GM23338 (cell line): Measurements from ENCODE around the gene SNX5. TPM values are rescaled to one million over a fixed set of nuclear protein-coding genes. Genes with fewer than 3 reads are reported as not detected.

Experiments
- ATAC-seq: fragments of 200-7000 bp; cut with Tn5 transposase; 3 replicates; pipeline ENCODE4 v1.9.1; 2020
- DNase-seq: peaks from one replicate; pipeline ENCODE4 v3.0.0-alpha.2; 2015; ENCODE audit warnings: low spot score
- H2AFZ ChIP-seq: fragments of 200-600 bp; sonication (generic); 2 replicates; pipeline ENCODE4 v1.8.0; 2016; ENCODE audit warnings: antibody characterized with exemption, mild to moderate bottlenecking, moderate library complexity
- H3F3A ChIP-seq: fragments of 200-600 bp; sonication (generic); replicated peaks from 2 replicates; pipeline ENCODE4 v1.8.0; 2017; ENCODE audit warnings: antibody characterized with exemption, mixed run types, low read depth
- H3K27ac ChIP-seq: fragments of 200-600 bp; sonication (generic); 2 replicates; pipeline ENCODE4 v1.6.1; 2016; ENCODE audit warnings: low read depth
- H3K27me3 ChIP-seq: fragments of 200-600 bp; sonication (generic); 2 replicates; pipeline ENCODE4 v1.8.0; 2016; ENCODE audit warnings: mild to moderate bottlenecking, mixed run types, moderate library complexity; ENCODE audit not compliant: insufficient read depth
- H3K36me3 ChIP-seq: fragments of 200-600 bp; sonication (generic); 2 replicates; pipeline ENCODE4 v1.8.0; 2016; ENCODE audit warnings: mild to moderate bottlenecking; ENCODE audit not compliant: insufficient read depth
- H3K4me1 ChIP-seq: fragments of 200-600 bp; sonication (generic); 2 replicates; pipeline ENCODE4 v1.8.0; 2016; ENCODE audit warnings: mild to moderate bottlenecking, moderate library complexity; ENCODE audit not compliant: insufficient read depth
- H3K4me2 ChIP-seq: fragments of 200-600 bp; sonication (generic); 2 replicates; pipeline ENCODE4 v1.7.1; 2017; ENCODE audit warnings: mixed run types
- H3K4me3 ChIP-seq: fragments of 200-600 bp; sonication (generic); 2 replicates; pipeline ENCODE4 v1.6.1; 2016; ENCODE audit warnings: mixed run types
- H3K79me2 ChIP-seq: fragments of 200-600 bp; sonication (generic); replicated peaks from 2 replicates; pipeline ENCODE4 v1.8.0; 2017; ENCODE audit warnings: mild to moderate bottlenecking; ENCODE audit not compliant: insufficient read depth
- H3K9me2 ChIP-seq: fragments of 200-600 bp; sonication (generic); 2 replicates; pipeline ENCODE4 v1.8.0; 2017; ENCODE audit not compliant: insufficient read depth
- H4K20me1 ChIP-seq: fragments of 200-600 bp; sonication (generic); replicated peaks from 2 replicates; pipeline ENCODE4 v1.8.0; 2017; ENCODE audit warnings: mild to moderate bottlenecking; ENCODE audit not compliant: insufficient read depth
- H3K27ac Mint-ChIP-seq: 2 replicates; pipeline ENCODE4 v1.8.0; 2020; ENCODE audit warnings: inconsistent platforms, mild to moderate bottlenecking, moderate library complexity, mixed read lengths
- H3K27me3 Mint-ChIP-seq: 3 replicates; pipeline ENCODE4 v1.8.0; 2022; ENCODE audit warnings: low read depth, mild to moderate bottlenecking, moderate library complexity, mixed read lengths, inconsistent platforms; ENCODE audit not compliant: insufficient read depth, poor library complexity
- H3K36me3 Mint-ChIP-seq: 3 replicates; pipeline ENCODE4 v1.8.0; 2021; ENCODE audit warnings: low read depth, mild to moderate bottlenecking, inconsistent platforms, moderate library complexity, mixed read lengths
- H3K4me1 Mint-ChIP-seq: 3 replicates; pipeline ENCODE4 v1.8.0; 2020; ENCODE audit warnings: mild to moderate bottlenecking, inconsistent platforms, mixed read lengths
- H3K4me3 Mint-ChIP-seq: 3 replicates; pipeline ENCODE4 v1.8.0; 2021; ENCODE audit warnings: moderate library complexity, mild to moderate bottlenecking, inconsistent platforms, mixed read lengths
- H3K9me3 Mint-ChIP-seq: 3 replicates; pipeline ENCODE4 v1.8.0; 2020; ENCODE audit warnings: moderate library complexity, mild to moderate bottlenecking, inconsistent platforms, mixed read lengths
- CTCF ChIP-seq, 2 experiments: fragments of 200-600 bp in 1 of 2; sonication (generic) in 1 of 2; conservative IDR thresholded peaks; 2 replicates each; pipeline versions ENCODE4 v1.5.1 to v1.6.1; 2016 to 2017; ENCODE audit warnings: antibody characterized with exemption in 2 of 2, low read depth in 2 of 2, mild to moderate bottlenecking in 2 of 2, moderate library complexity in 1 of 2
- ETS1 ChIP-seq: IDR thresholded peaks from 2 replicates; pipeline ENCODE4 v1.6.1; 2016; ENCODE audit warnings: antibody characterized with exemption
- EZH2 ChIP-seq: fragments of 200-600 bp; sonication (generic); IDR thresholded peaks from one replicate; pipeline ENCODE4 v1.8.0; 2017; ENCODE audit warnings: antibody characterized with exemption, mild to moderate bottlenecking, low read depth; ENCODE audit not compliant: unreplicated experiment
- EZH2phosphoT487 ChIP-seq: fragments of 200-600 bp; sonication (generic); IDR thresholded peaks from one replicate; pipeline ENCODE4 v1.8.1; 2018; ENCODE audit warnings: antibody characterized with exemption; ENCODE audit not compliant: unreplicated experiment
- JUNB ChIP-seq: IDR thresholded peaks from one replicate; pipeline ENCODE4 v1.6.1; 2016; ENCODE audit warnings: antibody characterized with exemption; ENCODE audit not compliant: unreplicated experiment
- NANOG ChIP-seq: IDR thresholded peaks from 2 replicates; pipeline ENCODE4 v1.6.1; 2016; ENCODE audit warnings: antibody characterized with exemption, borderline replicate concordance
- POLR2AphosphoS5 ChIP-seq: IDR thresholded peaks from 2 replicates; pipeline ENCODE4 v1.6.1; 2016; ENCODE audit warnings: antibody characterized with exemption, low read depth
- ZNF114 ChIP-seq: fragments of 250-450 bp; sonication (Bioruptor Pico); IDR thresholded peaks from 2 replicates; pipeline ENCODE4 v1.5.0; 2020; ENCODE audit warnings: mild to moderate bottlenecking, moderate library complexity
- ZNF331 ChIP-seq: fragments of 250-450 bp; sonication (Bioruptor Pico); IDR thresholded peaks from 2 replicates; pipeline ENCODE4 v1.5.0; 2020; ENCODE audit warnings: low read depth, mild to moderate bottlenecking, moderate library complexity
- ZNF462 ChIP-seq: fragments of 250-450 bp; sonication (Bioruptor Pico); IDR thresholded peaks from 2 replicates; pipeline ENCODE4 v1.5.0; 2020; ENCODE audit warnings: mild to moderate bottlenecking, moderate library complexity
- polyA plus RNA-seq: library from polyadenylated mRNA; unstranded; fragments of >200 nt; fragmentation: Nextera tagmentation; extraction: Ambion mirVana; gene quantifications from 2 replicates; pipeline ENCODE4 v1.2.1, GENCODE V29; 2016
- total RNA-seq: library from RNA; depleted of rRNA; stranded (reverse); fragments of >200 nt; shearing (Covaris generic); gene quantifications from 2 replicates; pipeline ENCODE4 v1.2.3, GENCODE V29; 2014

The SNX5 gene
- total and polyA plus RNA-seq, 2 experiments from 2014 or later = 167 to 287 TPM

DNA sequence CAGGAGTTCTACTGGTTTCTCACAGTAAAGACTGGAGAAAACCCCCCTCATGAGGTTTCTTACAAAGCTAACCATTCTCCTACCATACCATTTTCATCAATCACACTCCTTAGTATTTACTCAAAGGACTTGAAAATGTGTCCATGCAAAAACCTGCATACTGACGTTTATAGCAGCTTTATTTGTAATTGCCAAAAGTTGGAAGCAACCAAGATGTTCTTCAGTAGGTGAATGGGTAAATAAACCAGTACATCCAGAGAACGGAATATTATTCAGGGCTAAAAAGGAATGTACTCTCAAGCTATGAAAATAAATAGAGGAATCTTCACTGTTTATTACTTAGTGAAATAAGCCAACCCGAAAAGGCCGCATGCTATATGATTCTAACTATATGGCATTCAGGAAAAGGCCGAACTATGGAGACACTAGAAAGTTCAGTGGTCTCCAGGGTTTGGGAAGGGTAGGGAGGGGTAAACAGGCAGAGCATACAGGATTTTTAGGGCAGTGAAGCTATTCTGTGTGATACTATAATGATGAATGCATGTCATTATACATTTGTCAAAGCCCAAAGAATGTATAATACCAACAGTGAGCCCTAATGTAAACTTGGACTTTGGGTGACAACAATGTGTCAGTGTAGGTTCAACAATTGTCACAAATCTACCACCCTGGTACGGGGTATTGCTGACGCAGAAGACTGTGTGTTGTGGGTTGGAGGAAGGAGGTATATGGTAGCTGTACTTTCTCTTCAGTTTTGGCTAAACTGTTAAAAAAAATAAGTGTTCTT lies 50.6 kb downstream of the SNX5 start (continued):
- no peak for TF ChIP-seq ZNF462 (CRISPR knock-in tag)
- TF ChIP-seq POLR2AphosphoS5 = no peak
- TF ChIP-seq EZH2 = no peak
- no peak for TF ChIP-seq JUNB

GRCh38 chr20:17916433-17916891 lies 52.1 kb downstream of the SNX5 start:
- H3K4me1 Mint-ChIP-seq = no peaks in the 10 kb centered on the region
- Histone ChIP-seq H3F3A (no peaks in the 10 kb centered on the region), H3K4me1 (no peaks in the 10 kb centered on the region), H3K4me3 (no peak overlapping the region), H3K4me2 (no peak overlapping the region), H3K27me3 (no peaks in the 10 kb centered on the region), H3K27ac (no peak overlapping the region), H3K36me3 (no peaks in the 10 kb centered on the region), H3K79me2 (no peaks in the 10 kb centered on the region), H3K9me2 (no peaks in the 10 kb centered on the region), H2AFZ (peak overlapping the region; percentile 59; the same call in 1 of the 2 replicates), H4K20me1 (no peaks in the 10 kb centered on the region)
- no peak for TF ChIP-seq NANOG
- TF ChIP-seq EZH2phosphoT487 = no peak
- TF ChIP-seq ETS1 = no peak
- no peak for TF ChIP-seq JUNB
- TF ChIP-seq ZNF114 (CRISPR knock-in tag) = no peak
- TF ChIP-seq CTCF (conservative IDR thresholded peaks at IDR 0.05; ENCODE audit: low read depth in 2 of 2) = no peak
- TF ChIP-seq ZNF331 (CRISPR knock-in tag) = no peak
- ATAC-seq = no peak
- no peaks in the 10 kb centered on the region for H3K36me3 Mint-ChIP-seq
- H3K27me3 Mint-ChIP-seq = peaks cover 2% of the 10 kb centered on the region
- no peak overlapping the region for H3K4me3 Mint-ChIP-seq
- H3K9me3 Mint-ChIP-seq = no peaks in the 10 kb centered on the region; the same call in 2 of the 3 replicates
- H3K27ac Mint-ChIP-seq = no peak overlapping the region
- DNase-seq = no peak
